ENCODE data around the gene TBC1D14. TPM values are rescaled to one million over a fixed set of nuclear protein-coding genes. Genes with fewer than 3 reads are reported as not detected.

Gene TBC1D14
- total RNA-seq, 1 experiment from 2014 or later, result 153 TPM

DNA sequence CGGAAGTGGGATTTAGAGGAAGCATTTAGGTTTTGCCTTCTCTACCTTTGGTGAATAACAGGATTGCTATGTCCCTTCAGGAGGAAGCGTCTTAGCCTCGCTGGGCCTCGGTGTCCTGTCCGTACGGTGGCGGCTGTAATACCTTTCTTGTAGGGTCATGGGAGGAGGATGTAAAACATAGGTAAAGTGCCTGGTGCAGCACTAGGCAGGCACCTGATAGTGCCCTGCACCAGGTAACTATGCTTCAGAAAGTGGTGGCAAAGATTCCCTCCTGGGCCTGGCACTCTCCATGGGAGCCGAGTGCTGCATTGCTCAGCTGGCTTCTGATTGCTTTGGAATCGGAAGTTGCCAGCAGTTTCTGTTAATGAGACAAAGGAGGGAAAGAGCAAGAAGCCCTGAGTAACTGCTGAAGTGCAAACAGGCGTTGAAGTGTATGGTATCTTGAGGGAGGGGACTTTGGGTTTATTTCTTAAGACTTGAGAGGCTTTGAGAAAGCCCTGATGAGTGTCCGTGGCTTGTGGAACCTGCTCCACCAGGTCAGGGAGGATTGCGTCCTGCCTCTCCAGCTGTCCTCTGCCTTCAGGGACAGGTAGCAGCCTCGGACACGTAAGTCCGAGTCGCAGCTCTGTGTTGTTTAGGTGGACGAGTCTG lies 45.8 kb downstream of the TBC1D14 start:
- DNase-seq (ENCODE audit: low read depth, low spot score), result no peak
- in situ Hi-C loops (cut with HindIII; ENCODE audit: low pct_unique_long_range_greater_than_20kb, low sequenced_read_pairs), result no loop called here

DNA sequence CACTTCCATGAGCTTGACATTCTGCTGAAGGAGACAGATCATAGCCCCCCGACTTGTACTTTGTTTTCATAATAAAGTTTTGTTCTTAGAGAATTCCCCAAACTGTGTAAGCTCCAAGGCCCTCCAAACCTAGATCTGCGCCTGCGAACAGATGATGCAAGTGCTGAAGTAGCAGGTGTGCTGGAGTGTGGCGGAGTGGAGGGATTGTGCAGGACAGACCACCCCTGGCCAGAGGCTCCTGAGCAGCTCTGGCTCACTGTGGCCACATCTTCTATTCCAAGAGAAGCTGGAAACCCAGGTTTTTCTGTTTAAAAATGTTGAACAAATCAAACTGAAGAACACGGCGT lies 46.4 kb downstream of the TBC1D14 start:
- no peak for DNase-seq (ENCODE audit: low read depth, low spot score)
- in situ Hi-C loops (cut with HindIII; ENCODE audit: low pct_unique_long_range_greater_than_20kb, low sequenced_read_pairs), result no loop called here

DNA sequence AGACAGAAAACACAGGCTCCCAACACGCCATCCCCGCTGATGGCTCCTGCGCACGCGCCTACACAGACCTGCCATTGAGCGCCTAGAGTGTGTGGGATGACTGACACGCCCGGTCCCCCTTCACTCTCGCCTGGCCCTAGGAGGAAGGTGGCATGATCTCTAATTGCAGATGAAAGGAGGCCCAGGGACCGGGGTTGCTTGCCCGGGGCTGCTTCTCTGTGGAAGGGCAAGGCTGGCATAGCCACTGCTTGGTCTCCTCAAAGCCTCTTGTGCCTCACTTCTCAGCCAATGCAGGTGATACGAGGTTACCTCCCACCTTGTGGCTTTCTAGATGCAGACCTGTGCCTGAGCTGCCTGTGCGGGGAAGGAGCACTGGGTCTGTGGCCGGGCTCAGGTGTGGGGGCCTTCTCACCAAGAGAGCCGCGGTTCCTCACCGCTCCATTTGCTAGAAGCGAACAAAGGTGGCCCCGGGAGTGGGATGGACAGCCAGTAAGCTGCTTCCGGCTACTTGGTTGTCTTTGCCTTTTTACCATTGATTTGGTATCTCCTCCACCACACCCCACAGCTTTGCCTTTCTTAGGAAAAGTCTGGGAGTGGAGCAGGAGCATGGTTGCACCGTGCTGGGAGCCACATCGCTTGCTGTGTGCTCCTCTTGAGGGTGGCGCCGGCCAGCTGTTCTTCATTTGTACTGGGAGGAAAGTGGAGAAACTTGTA lies 47.0 kb downstream of the TBC1D14 start:
- DNase-seq (ENCODE audit: low read depth, low spot score), result no peak
- in situ Hi-C loops (cut with HindIII; ENCODE audit: low pct_unique_long_range_greater_than_20kb, low sequenced_read_pairs), result no loop called here

- in situ Hi-C loops (cut with HindIII; ENCODE audit: low pct_unique_long_range_greater_than_20kb, low sequenced_read_pairs), result no loop called here
These were observed 47.5 kb downstream of the TBC1D14 start for GRCh38 chr4:6957148-6957520.

DNA sequence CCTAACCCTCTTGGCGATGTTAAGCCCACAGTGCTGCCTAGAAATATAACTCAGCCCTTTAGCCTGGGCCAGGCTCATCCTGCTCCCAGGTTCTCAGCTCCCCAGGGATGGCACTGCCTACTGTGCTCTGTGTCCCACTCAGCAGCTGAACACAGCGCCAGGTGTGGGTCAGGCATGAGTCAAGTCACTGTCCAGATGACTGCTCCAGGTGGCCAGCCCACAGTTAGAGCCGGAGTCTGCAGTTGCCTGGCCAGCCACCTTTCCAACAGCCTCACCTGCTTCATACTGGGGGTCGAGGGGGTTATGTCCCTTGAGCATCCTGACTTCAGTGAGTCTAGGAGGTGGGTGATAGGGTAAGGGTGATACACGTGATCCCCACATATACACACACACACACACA lies 48.4 kb downstream of the TBC1D14 start:
- in situ Hi-C loops (cut with HindIII; ENCODE audit: low pct_unique_long_range_greater_than_20kb, low sequenced_read_pairs), result no loop called here
- no peak for DNase-seq (ENCODE audit: low read depth, low spot score)

More at GRCh38 chr4:6957148-6957520, 47.5 kb downstream of the TBC1D14 start:
- no peak for DNase-seq (ENCODE audit: low read depth, low spot score)

DNA sequence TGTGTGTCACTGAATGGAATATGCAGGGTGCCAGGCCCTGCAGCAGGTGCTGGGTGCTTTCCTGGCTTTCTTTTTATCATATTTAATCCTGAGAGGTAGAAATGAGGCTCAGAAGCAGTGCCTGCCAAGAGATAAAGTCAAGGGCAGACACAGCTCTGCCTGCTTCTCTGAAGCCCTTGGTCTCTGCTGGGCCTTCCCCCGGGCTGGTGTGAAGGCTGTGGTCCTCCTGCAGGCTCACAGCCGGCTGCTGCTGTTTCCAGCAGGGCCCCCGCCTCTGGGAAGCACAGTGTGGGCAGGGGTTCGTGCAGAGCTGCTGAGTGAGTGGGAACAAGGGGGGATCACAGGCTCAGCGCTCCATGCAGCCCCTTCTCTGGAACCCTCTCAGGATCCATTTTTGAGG lies 49.6 kb downstream of the TBC1D14 start:
- in situ Hi-C loops (cut with HindIII; ENCODE audit: low pct_unique_long_range_greater_than_20kb, low sequenced_read_pairs), result no loop called here
- DNase-seq (ENCODE audit: low read depth, low spot score), result no peak

- in situ Hi-C loops (cut with HindIII; ENCODE audit: low pct_unique_long_range_greater_than_20kb, low sequenced_read_pairs), result no loop called here
- DNase-seq (ENCODE audit: low read depth, low spot score), result no peak
These were observed 50.5 kb downstream of the TBC1D14 start for GRCh38 chr4:6960154-6960553.

- DNase-seq (ENCODE audit: low read depth, low spot score), result no peak
- in situ Hi-C loops (cut with HindIII; ENCODE audit: low pct_unique_long_range_greater_than_20kb, low sequenced_read_pairs), result no loop called here
These were observed 51.2 kb downstream of the TBC1D14 start for GRCh38 chr4:6960628-6961412.

- no peak for DNase-seq (ENCODE audit: low read depth, low spot score)
- in situ Hi-C loops (cut with HindIII; ENCODE audit: low pct_unique_long_range_greater_than_20kb, low sequenced_read_pairs), result no loop called here
These were observed 52.0 kb downstream of the TBC1D14 start for GRCh38 chr4:6961496-6962210.

DNA sequence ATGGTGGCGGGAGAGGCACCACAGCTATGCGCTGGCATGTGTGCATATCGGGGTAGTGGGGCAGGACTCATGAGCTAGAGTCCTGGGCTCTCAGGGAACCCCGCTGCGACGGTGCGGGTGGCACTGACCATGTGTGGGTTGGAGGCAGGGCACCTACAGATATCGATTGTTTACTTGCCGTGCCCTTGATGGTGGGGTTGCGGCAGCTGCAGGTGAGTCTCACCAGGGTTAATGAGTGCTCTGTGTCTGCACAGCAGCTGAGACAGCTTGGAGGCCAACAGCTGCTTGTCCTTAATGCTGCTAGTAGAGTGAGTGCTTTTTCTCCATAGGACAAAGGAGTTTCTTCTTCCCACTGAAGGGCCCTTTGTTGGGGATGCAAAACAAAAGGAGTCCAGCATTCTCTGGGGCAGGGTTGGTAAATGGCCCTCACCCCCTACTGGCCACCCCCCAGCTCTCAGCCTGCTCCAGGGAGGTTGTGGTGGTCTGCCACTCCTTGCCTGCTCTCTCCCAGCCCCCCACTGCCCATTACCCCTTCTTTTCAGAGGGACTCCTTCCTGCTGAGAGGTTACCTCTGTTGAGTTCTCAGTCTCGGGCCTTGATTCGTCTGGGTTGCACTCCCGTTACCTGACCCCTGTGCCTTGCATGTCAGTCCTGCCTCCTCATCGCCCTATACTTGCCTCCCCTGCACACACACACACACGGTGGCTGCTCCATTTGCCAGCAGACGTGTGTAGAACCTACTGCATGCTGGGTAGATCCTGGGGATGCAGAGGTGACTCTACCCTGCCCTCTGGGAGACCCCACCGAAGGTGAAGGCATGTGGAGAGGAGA lies 52.8 kb downstream of the TBC1D14 start:
- DNase-seq (ENCODE audit: low read depth, low spot score), result peak; percentile 53
- in situ Hi-C loops (cut with HindIII; ENCODE audit: low pct_unique_long_range_greater_than_20kb, low sequenced_read_pairs), result no loop called here

DNA sequence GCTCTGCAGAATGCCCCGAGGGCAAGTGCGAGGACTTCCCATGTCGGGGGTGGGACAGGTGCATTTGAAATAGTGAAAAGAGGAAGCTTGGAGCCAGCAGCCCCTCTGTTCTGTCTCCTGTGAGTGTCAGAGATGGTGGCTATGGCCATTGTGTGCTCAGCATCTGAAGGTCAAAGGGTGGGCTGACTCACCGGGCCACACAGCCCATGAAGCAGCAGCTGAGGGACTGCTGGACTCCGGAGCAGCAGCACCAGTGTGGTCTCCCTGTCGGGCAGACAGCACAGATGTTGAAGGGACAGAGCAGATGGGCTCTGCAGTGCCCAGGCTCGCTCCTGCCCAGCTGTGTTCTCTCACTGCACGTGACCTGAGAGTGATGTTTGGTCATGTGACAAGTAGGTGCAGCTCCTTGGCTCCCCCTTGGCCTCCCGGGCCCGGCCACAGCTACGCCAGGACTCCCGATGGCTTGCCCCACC lies 53.5 kb downstream of the TBC1D14 start:
- no peak for DNase-seq (ENCODE audit: low read depth, low spot score)
- in situ Hi-C loops (cut with HindIII; ENCODE audit: low pct_unique_long_range_greater_than_20kb, low sequenced_read_pairs), result no loop called here

GRCh38 chr4:6964858-6965257 lies 55.2 kb downstream of the TBC1D14 start:
- DNase-seq (ENCODE audit: low read depth, low spot score), result no peak
- in situ Hi-C loops (cut with HindIII; ENCODE audit: low pct_unique_long_range_greater_than_20kb, low sequenced_read_pairs), result no loop called here

GRCh38 chr4:6965329-6965728 lies 55.7 kb downstream of the TBC1D14 start:
- in situ Hi-C loops (cut with HindIII; ENCODE audit: low pct_unique_long_range_greater_than_20kb, low sequenced_read_pairs), result no loop called here
- DNase-seq (ENCODE audit: low read depth, low spot score), result no peak

DNA sequence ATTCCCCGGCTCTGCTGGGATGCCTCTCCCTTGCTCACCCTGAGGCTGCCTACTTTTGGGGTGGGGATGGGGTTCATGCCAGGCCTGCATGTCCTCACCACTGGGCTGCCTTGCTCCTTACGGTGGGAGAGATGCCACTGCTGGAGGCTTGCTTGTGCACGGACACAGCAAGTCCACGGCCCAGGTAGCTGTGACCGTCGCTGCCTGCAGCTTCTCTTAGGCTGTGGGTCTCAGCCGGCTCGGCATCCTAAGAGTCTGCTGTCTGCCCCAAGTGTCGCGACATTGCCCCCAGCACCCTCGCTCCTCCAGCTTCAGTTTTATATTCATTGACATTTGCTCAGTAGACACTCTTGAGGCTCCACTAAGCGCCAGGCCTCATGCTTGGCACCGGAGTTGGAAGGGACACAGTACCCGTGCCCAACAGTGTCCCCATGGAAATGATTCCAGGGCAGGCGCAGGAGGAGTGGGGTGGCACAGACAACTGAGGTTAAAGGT lies 58.3 kb downstream of the TBC1D14 start:
- in situ Hi-C loops (cut with HindIII; ENCODE audit: low pct_unique_long_range_greater_than_20kb, low sequenced_read_pairs), result no loop called here

DNA sequence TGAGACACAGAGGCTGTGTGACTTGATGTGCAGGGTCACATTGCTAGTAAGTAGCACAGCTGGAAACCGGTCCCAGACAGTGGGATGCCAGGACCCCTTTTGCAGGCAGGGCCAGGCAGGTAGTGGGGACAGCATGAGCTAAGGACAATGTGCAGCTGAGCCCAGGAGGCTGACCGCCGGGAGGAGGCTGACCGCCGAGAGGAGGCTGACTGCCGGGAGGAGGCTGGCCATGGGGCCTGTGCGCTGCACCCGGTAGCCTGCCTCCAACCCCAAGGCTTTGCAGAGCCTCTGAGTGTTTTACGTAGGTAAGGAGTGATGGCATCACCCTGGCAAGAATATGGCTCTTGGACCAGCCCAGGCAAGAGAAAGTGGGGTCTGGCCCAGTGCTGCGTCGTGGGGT lies 58.9 kb downstream of the TBC1D14 start:
- in situ Hi-C loops (cut with HindIII; ENCODE audit: low pct_unique_long_range_greater_than_20kb, low sequenced_read_pairs), result no loop called here

More for the DNA sequence above, 58.3 kb downstream of the TBC1D14 start:
- DNase-seq (ENCODE audit: low read depth, low spot score), result no peak

GRCh38 chr4:6969826-6970800 lies 60.5 kb downstream of the TBC1D14 start:
- in situ Hi-C loops (cut with HindIII; ENCODE audit: low pct_unique_long_range_greater_than_20kb, low sequenced_read_pairs), result no loop called here
- DNase-seq (ENCODE audit: low read depth, low spot score), result no peak

More for the DNA sequence above, 58.9 kb downstream of the TBC1D14 start:
- DNase-seq (ENCODE audit: low read depth, low spot score), result no peak
